Measurements from ENCODE around the gene TAC1.

DNA sequence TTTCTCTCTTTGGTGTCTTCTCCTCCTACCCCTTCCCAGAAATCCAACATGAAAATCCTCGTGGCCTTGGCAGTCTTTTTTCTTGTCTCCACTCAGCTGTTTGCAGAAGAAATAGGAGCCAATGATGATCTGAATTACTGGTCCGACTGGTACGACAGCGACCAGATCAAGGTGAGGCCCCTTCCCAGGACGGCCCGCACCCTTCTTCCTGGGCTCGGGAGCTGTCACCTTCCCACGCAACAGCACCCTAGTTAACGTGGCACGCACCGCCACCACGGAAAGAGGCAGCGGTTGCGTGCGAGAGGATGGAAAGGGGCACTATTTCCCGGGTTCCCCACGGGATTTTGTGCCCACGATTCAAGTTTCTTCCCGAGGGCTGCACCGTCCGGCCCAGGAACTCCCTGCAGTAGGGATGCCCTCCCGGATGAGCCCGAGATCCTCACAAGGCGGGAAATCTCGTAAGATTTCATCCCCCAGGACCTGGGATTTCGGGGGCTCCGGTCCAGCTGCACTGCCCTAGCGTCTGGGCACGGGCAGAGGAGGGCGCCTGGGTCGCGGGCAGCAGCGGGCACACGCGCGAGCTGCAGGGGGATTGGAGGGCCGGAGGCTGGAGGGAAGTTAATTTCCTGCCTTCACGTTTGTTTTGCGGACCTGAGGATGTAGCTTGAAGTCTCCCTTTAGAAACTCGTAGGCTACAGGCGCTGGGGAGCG lies 834 bp downstream of the TAC1 start:
- no peak for TF ChIP-seq ARNT (IDR thresholded peaks at IDR 0.05)
- TF ChIP-seq ELF4 (IDR thresholded peaks at IDR 0.05), result no peak
- no peak for TF ChIP-seq HDGF (IDR thresholded peaks at IDR 0.05; ENCODE audit: borderline replicate concordance)
- no peak for TF ChIP-seq L3MBTL2 (conservative IDR thresholded peaks at IDR 0.05)
- no peak for TF ChIP-seq SP1 (IDR thresholded peaks at IDR 0.05)
- no peak for TF ChIP-seq SUZ12 (IDR thresholded peaks at IDR 0.05)
- no peak for TF ChIP-seq FOXK2 (IDR thresholded peaks at IDR 0.05)
- no peak for TF ChIP-seq ZNF384 (IDR thresholded peaks at IDR 0.05)
- TF ChIP-seq FOXM1 (IDR thresholded peaks at IDR 0.05; ENCODE audit: borderline replicate concordance), result no peak
- TF ChIP-seq CTBP1 (IDR thresholded peaks at IDR 0.05; ENCODE audit: borderline replicate concordance), result no peak
- TF ChIP-seq FOXA1 (IDR thresholded peaks at IDR 0.05), result no peak
- no peak for TF ChIP-seq BHLHE40 (IDR thresholded peaks at IDR 0.05; ENCODE audit: borderline replicate concordance)
- TF ChIP-seq TARDBP (IDR thresholded peaks at IDR 0.05), result no peak
